NK-92 (cell line): ENCODE data around the gene ASCC1.
"Not testable (repeated sequence)": the region's sequence is repeated elsewhere in the genome, so short reads cannot be mapped to it uniquely, and the experiment has no call there.

ENCODE experiments used
- DNase-seq: peaks from one replicate; lab custom pipeline; 2025; ENCODE audit not compliant: unreplicated experiment; lab: John Stamatoyannopoulos, UW

The ASCC1 gene

GRCh38 chr10:72223743-72224101 lies 7.6 kb upstream of the ASCC1 start:
- no peak for DNase-seq

GRCh38 chr10:72221278-72221677 lies 5.2 kb upstream of the ASCC1 start:
- DNase-seq: no peak

GRCh38 chr10:72220637-72221036 lies 4.6 kb upstream of the ASCC1 start:
- no peak for DNase-seq

- DNase-seq: no peak
Observed at GRCh38 chr10:72219235-72219814, 3.2 kb upstream of the ASCC1 start.

- DNase-seq: no peak
Observed at GRCh38 chr10:72218726-72219125, 2.6 kb upstream of the ASCC1 start.

GRCh38 chr10:72218325-72218724 lies 2.2 kb upstream of the ASCC1 start:
- DNase-seq: no peak

GRCh38 chr10:72211832-72212231 lies 4.2 kb downstream of the ASCC1 start:
- not testable (repeated sequence) for DNase-seq

GRCh38 chr10:72211381-72211780 lies 4.7 kb downstream of the ASCC1 start:
- not testable (repeated sequence) for DNase-seq

- not testable (repeated sequence) for DNase-seq
Observed at GRCh38 chr10:72208526-72208925, 7.5 kb downstream of the ASCC1 start.

GRCh38 chr10:72206511-72207229 lies 9.4 kb downstream of the ASCC1 start:
- no peak for DNase-seq

GRCh38 chr10:72204724-72205123 lies 11.4 kb downstream of the ASCC1 start:
- no peak for DNase-seq

GRCh38 chr10:72204296-72204695 lies 11.8 kb downstream of the ASCC1 start:
- no peak for DNase-seq

- DNase-seq: no peak
Observed at GRCh38 chr10:72201293-72201692, 14.8 kb downstream of the ASCC1 start.

GRCh38 chr10:72200883-72201282 lies 15.2 kb downstream of the ASCC1 start:
- DNase-seq: no peak

- DNase-seq: no peak
Observed at GRCh38 chr10:72194949-72195348, 21.1 kb downstream of the ASCC1 start.

GRCh38 chr10:72186982-72187330 lies 29.1 kb downstream of the ASCC1 start:
- DNase-seq: no peak

- DNase-seq: no peak
Observed at GRCh38 chr10:72186258-72186981, 29.7 kb downstream of the ASCC1 start.

GRCh38 chr10:72184156-72184555 lies 31.9 kb downstream of the ASCC1 start:
- no peak for DNase-seq

GRCh38 chr10:72177454-72177853 lies 38.6 kb downstream of the ASCC1 start:
- DNase-seq: no peak

- DNase-seq: no peak
Observed at GRCh38 chr10:72176701-72177100, 39.4 kb downstream of the ASCC1 start.

GRCh38 chr10:72175149-72175548 lies 40.9 kb downstream of the ASCC1 start:
- DNase-seq: no peak

- no peak for DNase-seq
Observed at GRCh38 chr10:72174297-72174662, 41.8 kb downstream of the ASCC1 start.
